GM08714 (cell line): Measurements from ENCODE around the gene SORCS2.

Experiments used
- H3K4me3 ChIP-seq: fragments of 200-500 bp; sonication (Bioruptor generic); 2 replicates; pipeline ENCODE4 v1.5.1; 2014; ENCODE audit warnings: mild to moderate bottlenecking, low read length, inconsistent platforms
- ZNF274 ChIP-seq: IDR thresholded peaks from 2 replicates; pipeline ENCODE4 v1.6.1; 2012; ENCODE audit warnings: mild to moderate bottlenecking, low read depth, low read length

The SORCS2 gene

DNA sequence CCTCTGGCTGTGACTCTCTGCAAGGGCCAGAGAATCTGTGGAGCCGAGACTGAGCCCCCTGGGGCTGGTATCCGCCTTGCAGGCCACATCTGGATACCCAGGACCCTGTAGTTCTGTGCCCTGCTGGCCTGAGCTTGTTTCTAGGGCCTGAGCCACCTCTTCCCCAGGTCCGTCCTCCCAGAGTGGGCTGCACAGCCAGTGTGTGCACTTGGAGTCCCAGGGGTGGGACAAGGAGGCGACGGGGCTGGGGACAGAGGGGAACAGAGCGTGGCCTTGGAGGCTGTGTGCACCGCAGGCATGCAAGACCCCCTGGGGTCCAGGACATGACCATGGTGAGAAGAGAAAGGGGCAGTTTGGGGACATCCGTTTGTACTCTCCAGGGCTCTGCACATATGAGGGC lies 105.5 kb downstream of the SORCS2 start:
- H3K4me3 ChIP-seq, result no peak overlapping the region
- no peak for TF ChIP-seq ZNF274

DNA sequence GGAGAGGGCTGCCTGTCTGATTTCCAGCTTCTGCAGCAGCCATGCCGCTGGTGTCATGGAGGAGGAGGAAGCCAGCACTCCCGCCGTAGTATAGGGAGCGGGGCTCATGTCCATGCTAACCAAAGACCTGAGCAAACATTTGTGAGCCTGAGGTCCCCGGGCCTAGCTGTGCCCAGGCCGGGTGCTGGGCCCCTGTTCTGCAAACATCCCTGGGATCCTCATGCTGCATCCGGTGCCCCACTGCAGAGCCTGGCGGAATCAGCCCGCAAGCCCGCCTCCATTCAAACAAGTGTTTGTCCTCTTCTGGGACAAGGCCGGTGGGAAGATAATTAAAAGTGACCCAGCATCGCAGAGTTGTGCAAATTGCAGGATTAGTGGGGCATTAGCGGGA lies 106.3 kb downstream of the SORCS2 start:
- no peak overlapping the region for H3K4me3 ChIP-seq
- TF ChIP-seq ZNF274, result no peak

DNA sequence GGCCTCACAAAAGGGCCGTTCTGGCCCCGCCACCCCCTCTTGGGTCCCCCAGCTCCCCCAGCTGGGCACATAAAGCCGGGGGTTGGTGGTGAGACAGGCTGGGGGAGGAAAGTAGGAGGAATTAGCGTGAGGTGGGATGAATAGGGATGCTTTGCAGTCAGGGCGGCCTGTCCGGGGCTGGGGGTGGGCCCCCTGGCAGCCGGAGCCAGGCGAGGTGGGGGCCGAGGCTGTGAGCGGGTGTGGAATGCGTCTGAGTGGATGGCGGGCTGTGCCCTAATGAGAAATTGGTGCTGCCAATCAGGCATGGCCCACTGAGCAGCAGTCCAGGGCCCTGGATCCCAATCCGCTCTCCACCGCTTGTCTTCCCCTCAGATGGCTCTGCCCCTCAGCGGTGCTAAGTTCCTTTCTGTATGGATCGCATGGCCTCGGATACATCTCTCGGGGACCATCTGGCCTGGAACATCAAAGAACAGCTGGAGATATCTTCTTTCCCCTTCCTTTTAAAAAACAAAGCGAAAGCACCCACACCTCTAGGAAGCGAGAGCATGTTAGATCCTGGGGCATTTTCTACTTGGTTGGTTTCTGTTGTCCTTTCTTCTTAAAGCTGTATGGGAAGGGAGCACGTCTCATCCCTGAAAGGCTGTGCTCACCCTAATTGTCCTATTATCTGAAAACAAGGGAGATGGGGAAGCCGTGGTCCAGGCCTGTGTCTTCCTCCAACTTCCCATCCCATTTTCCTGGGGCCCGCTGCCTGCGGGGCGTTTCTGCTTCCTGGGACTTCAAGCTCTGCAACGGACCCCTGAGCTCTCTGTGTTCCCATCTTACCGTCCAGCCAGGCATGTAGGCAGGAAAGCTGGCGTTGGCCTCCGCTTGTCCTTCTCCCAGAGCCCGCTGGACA lies 106.9 kb downstream of the SORCS2 start:
- H3K4me3 ChIP-seq, result no peak overlapping the region
- TF ChIP-seq ZNF274, result no peak

DNA sequence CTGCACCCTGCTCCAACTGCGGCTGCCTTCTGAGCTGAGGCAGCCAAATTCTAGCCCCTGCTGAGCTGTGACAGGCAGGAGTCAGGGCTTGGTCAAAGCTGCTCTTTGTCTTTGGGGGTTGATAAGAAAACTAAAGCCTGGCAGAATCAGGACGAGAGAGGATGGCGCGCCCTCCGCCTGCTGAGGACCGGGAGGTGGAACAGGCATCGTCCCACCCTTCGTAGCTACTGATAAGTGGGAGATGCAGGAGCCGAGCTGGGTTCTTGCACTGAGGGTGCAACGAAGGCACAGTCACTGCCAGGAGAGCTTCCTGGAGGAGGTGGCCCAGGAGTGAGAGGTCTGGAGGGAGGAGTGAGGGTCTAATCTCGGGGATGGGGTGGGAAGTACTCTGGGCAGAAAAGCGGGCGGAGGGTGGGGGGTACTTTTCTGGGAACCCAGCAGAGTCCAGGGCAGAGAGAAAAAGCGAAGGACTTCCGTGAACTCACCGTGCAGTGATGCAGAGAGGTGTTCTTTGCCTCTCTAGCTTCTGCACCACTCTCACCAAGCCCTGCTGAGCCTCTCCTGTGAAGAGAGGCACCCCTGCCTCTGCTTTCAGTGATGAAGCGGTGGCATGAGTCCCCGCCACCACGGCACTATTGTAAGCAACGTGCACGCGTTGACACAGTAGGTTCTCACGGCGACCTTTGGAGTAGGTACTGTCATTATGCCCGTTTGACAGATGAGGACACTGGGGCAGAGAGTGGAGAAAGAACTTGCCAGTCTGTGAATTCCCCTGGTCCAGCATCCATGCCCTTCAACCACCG lies 107.8 kb downstream of the SORCS2 start:
- H3K4me3 ChIP-seq, result no peak overlapping the region
- no peak for TF ChIP-seq ZNF274

DNA sequence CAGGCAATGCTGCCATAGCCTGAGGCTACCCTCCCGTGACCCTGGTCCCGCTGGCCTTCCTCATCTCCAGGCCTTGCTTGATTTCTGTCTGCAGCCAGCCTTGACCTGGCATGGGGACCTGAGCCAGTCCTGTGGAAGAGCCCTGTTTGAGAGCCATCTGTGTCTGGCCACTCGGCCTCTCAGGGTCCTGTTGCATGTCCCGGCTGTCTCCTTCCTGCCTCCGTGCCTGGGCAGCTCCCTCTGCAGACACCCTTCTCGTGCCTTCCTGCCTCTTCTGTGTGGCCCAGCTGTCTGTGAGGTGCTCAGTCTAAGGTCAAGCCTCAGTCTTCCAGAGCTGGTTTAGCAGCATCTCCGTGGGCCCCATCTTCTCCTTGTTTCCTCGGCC lies 108.4 kb downstream of the SORCS2 start:
- TF ChIP-seq ZNF274, result no peak
- no peak overlapping the region for H3K4me3 ChIP-seq

DNA sequence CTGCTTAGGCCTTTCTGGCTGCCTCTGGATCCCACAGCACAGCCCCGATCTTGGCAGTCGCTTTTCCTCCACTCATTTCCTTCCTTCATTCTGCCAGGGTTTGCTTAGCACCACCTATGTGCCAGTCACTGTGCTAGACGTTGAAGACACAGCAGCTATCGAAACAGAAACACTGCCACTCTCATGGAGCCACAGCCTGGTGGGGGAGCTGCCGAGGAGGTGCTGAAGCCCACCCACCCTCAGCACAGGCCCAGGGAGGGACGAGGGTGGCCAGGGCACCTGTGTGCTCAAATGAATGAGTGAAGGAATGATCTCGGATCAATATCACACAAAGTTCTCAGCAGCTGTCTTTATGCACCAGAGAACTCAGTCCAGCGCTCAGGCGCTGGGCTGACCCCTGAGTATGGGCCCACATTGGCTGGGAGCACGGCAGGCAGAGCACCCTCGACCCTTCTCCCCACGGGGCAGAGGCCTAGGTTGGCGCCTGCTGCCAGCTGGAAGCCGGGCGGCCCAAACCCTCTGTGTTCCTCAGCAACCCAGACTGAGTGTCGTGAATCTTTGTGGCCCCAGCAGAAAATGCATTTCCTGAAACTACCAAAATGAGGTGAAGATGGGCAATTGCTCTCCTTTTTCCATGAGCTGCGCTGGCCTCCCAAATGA lies 108.9 kb downstream of the SORCS2 start:
- no peak overlapping the region for H3K4me3 ChIP-seq
- TF ChIP-seq ZNF274, result no peak

DNA sequence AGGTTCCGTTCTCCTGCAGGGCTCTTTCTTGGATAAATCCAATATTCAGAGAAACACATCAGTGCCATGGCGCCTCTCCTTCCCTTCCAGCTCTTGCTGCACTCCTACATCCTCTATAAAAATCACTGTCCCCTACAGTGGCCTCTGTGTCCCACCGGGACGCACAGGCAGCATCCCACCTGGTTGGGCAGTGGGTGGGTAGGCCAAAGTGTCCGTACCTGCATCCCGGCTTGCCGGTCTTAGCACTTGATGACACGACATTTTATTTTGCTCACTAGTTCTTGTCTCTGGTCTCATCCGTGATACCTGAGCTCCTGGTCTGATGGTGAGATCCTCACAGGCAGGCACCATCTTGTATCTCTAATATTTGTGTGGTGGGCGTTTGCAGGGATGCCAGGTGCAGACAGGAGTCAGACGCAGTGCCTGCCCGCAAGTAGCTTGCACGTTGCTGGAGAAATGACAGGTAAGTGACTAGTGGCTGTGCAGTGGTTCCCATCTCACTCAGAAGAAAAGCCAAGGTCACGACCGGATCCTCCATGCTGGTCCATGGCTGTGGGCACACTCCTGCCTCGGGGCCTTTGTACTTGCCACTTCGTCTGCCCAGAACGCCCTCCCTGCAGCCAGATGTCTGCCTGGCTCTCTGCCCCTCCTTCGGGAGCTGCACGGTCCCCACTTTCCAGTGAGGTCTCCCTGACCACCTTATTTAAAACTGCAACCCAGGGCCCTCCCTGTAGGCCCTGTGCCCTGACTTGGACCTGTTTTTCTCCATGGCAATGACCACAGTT lies 109.7 kb downstream of the SORCS2 start:
- H3K4me3 ChIP-seq, result no peak overlapping the region
- no peak for TF ChIP-seq ZNF274

DNA sequence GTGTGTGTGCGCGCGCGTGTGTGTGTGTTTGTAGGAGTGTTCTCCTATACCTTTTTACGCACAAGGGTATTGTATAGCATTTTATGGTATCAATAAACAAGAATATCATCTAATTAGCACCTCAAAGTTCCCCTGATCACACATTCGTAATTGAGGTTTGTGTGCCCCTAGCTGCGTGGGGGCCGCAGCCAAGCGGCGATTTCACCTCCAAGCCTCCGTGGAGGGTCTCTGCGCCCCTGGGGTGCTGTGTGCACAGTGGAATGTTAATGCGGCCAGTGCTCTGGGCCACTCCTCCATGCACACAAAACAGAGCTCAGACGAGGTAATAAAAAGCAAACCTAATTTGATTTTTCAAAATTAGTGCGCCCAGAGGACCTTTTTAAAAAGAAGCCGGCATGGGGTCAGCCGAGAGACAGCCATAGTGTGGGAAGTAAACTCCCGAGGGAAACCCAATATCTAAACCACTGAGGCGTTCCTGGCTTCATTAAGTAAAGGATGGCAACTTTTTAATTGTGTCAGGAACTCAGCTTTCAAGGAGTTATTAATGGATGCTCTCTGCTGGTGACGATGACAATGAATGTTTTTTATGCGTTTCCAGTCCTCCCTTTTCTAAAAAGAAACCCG lies 110.6 kb downstream of the SORCS2 start:
- no peak for TF ChIP-seq ZNF274

DNA sequence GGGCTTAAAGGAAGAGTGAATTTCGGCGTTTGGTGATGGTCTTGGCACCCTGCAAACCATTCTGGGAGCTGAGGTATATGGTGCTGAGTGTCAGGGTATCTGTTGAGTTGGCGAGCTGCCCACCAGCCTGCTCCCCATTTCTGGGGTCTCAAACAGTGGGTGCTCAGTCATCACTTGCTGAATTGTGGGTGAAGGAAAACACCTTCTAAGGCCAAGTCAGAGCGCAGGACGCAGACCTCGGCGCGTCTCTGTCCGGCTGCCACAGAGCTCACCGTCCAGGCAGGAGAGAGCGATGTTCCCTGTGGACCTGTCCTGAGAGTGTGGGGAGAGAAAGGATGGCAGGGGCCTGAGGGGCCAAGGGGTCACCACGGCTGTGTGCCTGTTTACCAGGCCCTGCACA lies 111.2 kb downstream of the SORCS2 start:
- no peak overlapping the region for H3K4me3 ChIP-seq
- TF ChIP-seq ZNF274, result no peak

More for the DNA sequence above, 110.6 kb downstream of the SORCS2 start:
- no peak overlapping the region for H3K4me3 ChIP-seq

DNA sequence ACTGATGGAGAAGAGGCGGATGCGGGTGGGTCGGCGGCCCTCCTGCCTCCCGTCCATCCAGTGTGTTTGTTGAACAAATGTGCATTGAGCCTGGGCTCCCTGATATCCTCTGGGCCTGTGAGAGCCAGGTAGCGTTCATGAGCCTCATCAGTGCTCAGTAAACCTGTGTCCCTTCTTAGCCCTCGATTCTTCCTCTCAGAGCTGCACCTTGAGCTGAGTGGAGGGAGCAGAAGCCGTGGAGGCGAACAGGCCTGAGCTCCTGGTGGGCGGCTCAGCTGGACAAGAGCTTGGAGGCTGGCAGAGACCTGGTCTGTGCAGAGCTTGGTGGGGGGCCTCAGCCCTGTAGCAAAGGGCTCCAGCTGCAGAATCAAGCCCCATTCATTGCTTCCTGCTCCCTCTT lies 112.1 kb downstream of the SORCS2 start:
- no peak overlapping the region for H3K4me3 ChIP-seq
- TF ChIP-seq ZNF274, result no peak

DNA sequence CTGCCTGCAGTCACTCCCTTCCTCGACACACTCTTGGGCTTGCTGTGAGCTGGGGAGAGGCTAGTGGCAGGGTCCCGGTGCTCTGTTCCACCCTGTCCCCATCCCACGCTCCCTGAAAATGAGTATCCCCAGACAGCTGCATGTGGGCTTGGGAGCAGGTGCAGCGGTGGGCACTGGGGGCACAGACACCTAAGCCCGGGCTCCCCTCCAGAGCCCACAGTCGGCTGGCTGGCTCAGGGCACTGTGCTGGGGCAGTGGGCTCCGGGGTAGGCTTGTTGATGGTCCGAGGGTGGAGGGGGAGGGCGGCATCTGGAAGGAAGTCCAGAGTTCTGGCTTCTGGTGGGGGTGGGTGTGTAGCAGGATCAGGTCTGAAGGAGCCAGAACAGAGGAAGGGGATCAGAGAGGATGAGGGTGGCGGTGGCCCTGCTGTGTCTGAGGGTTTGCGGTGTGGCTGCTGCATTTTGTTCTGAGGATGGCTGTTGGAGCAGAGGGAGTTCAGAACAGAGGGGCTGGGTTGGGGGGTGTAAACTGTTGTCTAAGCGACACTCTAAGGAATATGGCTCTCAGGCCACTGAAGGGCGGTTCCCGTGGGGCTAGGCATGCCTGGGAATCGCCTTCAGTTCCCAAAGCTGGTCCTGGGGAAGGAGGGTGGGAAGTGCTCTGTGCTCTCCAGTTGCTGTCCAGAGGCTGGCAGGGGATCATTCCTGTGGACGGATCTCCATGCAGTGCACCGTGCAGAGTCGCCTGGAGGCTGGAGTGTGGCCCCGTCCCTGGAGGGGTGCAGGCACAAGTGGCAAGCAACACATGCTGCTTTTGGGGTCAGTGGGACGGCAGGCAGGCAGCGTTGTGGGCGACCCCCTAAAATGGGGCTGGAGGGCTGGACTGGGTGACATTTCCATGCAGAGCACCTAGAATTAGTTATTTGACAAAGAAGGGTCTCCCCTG lies 114.0 kb downstream of the SORCS2 start:
- TF ChIP-seq ZNF274, result no peak

DNA sequence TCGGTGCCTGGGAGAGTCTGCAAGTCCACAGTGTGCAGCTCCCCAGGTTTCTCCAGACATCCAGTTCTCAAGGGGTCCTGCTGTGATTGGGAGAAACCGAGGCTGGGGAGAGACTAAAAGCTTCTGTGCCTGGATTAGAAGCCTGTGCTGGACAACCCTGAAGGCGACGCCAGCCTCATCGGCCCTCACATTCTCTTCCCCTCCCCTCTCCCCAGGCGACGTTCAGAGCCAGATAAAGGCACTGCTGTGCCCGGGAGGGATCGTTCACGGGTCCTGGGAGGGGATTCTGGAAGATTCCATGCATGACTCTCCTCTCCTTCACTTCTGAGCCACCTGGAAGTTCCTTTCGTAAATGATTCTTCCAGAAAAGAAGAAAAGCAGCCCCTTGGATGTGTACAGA lies 114.6 kb downstream of the SORCS2 start:
- no peak for TF ChIP-seq ZNF274
- no peak overlapping the region for H3K4me3 ChIP-seq

More for the DNA sequence above, 114.0 kb downstream of the SORCS2 start:
- H3K4me3 ChIP-seq, result no peak overlapping the region
